AG04450 (cell line): ENCODE data around the gene FOSL2. TPM values are rescaled to one million over a fixed set of nuclear protein-coding genes. Genes with fewer than 3 reads are reported as not detected.

ENCODE experiments used
- CTCF ChIA-PET: fragments of 300-600, 350-600 bp; formaldehyde crosslinking; extraction: SDS; loops from one replicate; lab custom pipeline; 2022; ENCODE audit warnings: antibody characterized with exemption, inconsistent platforms; lab: Charles Lee
- POLR2A ChIA-PET: fragments of 350-600 bp; formaldehyde crosslinking; extraction: SDS; loops from one replicate; lab custom pipeline; 2021; ENCODE audit warnings: antibody characterized with exemption, inconsistent platforms; lab: Yijun Ruan, JAX
- DNase-seq: peaks from one replicate; pipeline ENCODE4 v3.0.0-alpha.2; 2011; ENCODE audit warnings: low read depth, low spot score
- H3K27ac ChIP-seq: one replicate; pipeline ENCODE4 v1.5.1; 2012; ENCODE audit warnings: low read depth, low read length, control low read depth
- H3K27me3 ChIP-seq: one replicate; pipeline ENCODE4 v1.6.0; 2012; ENCODE audit warnings: low read length; ENCODE audit not compliant: control insufficient read depth, insufficient read depth
- H3K4me3 ChIP-seq: 2 replicates; pipeline ENCODE4 v1.5.1; 2011; ENCODE audit warnings: mild to moderate bottlenecking, low read depth, low read length, control low read depth
- H3K9me3 ChIP-seq: 2 replicates; pipeline ENCODE4 v1.5.1; 2012; ENCODE audit warnings: low read length; ENCODE audit not compliant: control insufficient read depth, insufficient read depth
- CTCF ChIP-seq: IDR thresholded peaks from 2 replicates; pipeline ENCODE4 v1.5.1; 2011; ENCODE audit warnings: low read depth, low read length, control low read depth, inconsistent platforms
- polyA plus RNA-seq: library from polyadenylated mRNA; depleted of rRNA; stranded (reverse); fragments of >200 nt; gene quantifications from 2 replicates; pipeline ENCODE4 v1.2.3, GENCODE V29; 2011

Gene FOSL2
- polyA plus RNA-seq, 1 experiment: 45.3 TPM

GRCh38 chr2:28359222-28360057, 33.2 kb upstream of the FOSL2 start:
- POLR2A ChIA-PET: interaction anchor here (0.9 kb wide), 1 partner anchor 30 kb away, joined by 3 read pairs; no protein-coding TSS in a partner anchor
- CTCF ChIA-PET: no interaction called here
- Histone ChIP-seq H3K4me3 (no peak overlapping the region), H3K27ac (no peak overlapping the region), H3K27me3 (no peaks in the 10 kb centered on the region), H3K9me3 (no peaks in the 10 kb centered on the region; the same call in 1 of the 2 replicates)
- no peak for DNase-seq
- no peak for TF ChIP-seq CTCF

- Histone ChIP-seq H3K4me3 (no peak overlapping the region), H3K27ac (no peak overlapping the region), H3K9me3 (no peaks in the 10 kb centered on the region; the same call in 1 of the 2 replicates), H3K27me3 (no peaks in the 10 kb centered on the region)
- ChIA-PET CTCF (interaction anchor here (0.6 kb wide), 1 partner anchor 130 kb away, joined by 4 read pairs; no protein-coding TSS in a partner anchor), POLR2A (interaction anchor here (0.5 kb wide), 1 partner anchor 74 kb away, joined by 4 read pairs; no protein-coding TSS in a partner anchor)
- no peak for TF ChIP-seq CTCF
- no peak for DNase-seq
Measured at GRCh38 chr2:28360058-28360717, 32.5 kb upstream of the FOSL2 start.

GRCh38 chr2:28360718-28361293, 31.9 kb upstream of the FOSL2 start:
- Histone ChIP-seq H3K4me3 (no peak overlapping the region), H3K9me3 (no peaks in the 10 kb centered on the region; the same call in 1 of the 2 replicates), H3K27me3 (no peaks in the 10 kb centered on the region), H3K27ac (no peak overlapping the region)
- no peak for TF ChIP-seq CTCF
- peak; percentile 11 for DNase-seq
- ChIA-PET CTCF (interaction anchor here (1.1 kb wide), 1 partner anchor 638 kb away, joined by 3 read pairs; no protein-coding TSS in a partner anchor), POLR2A (interaction anchor here (0.5 to 1.4 kb wide), 3 partner anchors 31 to 136 kb away, joined by 3 to 5 read pairs (median 4); no protein-coding TSS in a partner anchor)

- Histone ChIP-seq H3K9me3 (no peaks in the 10 kb centered on the region; the same call in 1 of the 2 replicates), H3K27me3 (no peaks in the 10 kb centered on the region), H3K4me3 (no peak overlapping the region), H3K27ac (no peak overlapping the region)
- ChIA-PET POLR2A (interaction anchor here (1.4 kb wide), 1 partner anchor 29 kb away, joined by 3 read pairs; no protein-coding TSS in a partner anchor), CTCF (interaction anchor here (1.1 kb wide), 1 partner anchor 639 kb away, joined by 3 read pairs; no protein-coding TSS in a partner anchor)
- DNase-seq: no peak
- no peak for TF ChIP-seq CTCF
Measured at GRCh38 chr2:28361991-28362710, 30.5 kb upstream of the FOSL2 start.
